IMR-90 (cell line): Measurements from ENCODE around the gene CNTN4. TPM values are rescaled to one million over a fixed set of nuclear protein-coding genes. Genes with fewer than 3 reads are reported as not detected.

Experiments
- ATAC-seq: fragments of 200-7000 bp; cut with Tn5 transposase; 2 replicates; pipeline ENCODE4 v1.9.1; 2020; ENCODE audit warnings: low read depth, mild to moderate bottlenecking, moderate library complexity
- BruUV-seq: library from RNA; stranded (reverse); fragments of 400-500 nt; replicated peaks from 2 replicates; lab custom pipeline; 2021; lab: Mats Ljungman, UMichigan
- CTCF ChIA-PET: fragments of 300-600 bp; formaldehyde crosslinking; extraction: SDS; loops from one replicate; lab custom pipeline; 2021; ENCODE audit warnings: antibody characterized with exemption; lab: Yijun Ruan, JAX
- POLR2A ChIA-PET: fragments of 300-600 bp; sonication (Branson Sonifier 250); formaldehyde crosslinking; loops from one replicate; lab custom pipeline; 2022; ENCODE audit warnings: antibody characterized with exemption; ENCODE audit not compliant: unreplicated experiment; lab: Charles Lee
- DNase-seq: peaks from one replicate; pipeline ENCODE4 v3.0.0; 2013
- H2AFZ ChIP-seq: replicated peaks from 2 replicates; pipeline ENCODE3; 2013; ENCODE audit warnings: low read length, mild to moderate bottlenecking; ENCODE audit not compliant: poor library complexity
- H2AK5ac ChIP-seq: 2 replicates; pipeline ENCODE4 v1.6.1; 2013; ENCODE audit warnings: low read depth, low read length, inconsistent platforms
- H2AK9ac ChIP-seq: replicated peaks from 2 replicates; pipeline ENCODE3; 2013; ENCODE audit warnings: mild to moderate bottlenecking, low read depth, low read length, moderate library complexity; ENCODE audit not compliant: poor library complexity
- H2BK120ac ChIP-seq: 2 replicates; pipeline ENCODE4 v1.6.1; 2013; ENCODE audit warnings: low read depth, low read length, inconsistent platforms
- H2BK15ac ChIP-seq: 3 replicates; pipeline ENCODE4 v1.6.1; 2013; ENCODE audit warnings: low read depth, low read length, inconsistent platforms
- H2BK20ac ChIP-seq: 2 replicates; pipeline ENCODE4 v1.6.1; 2013; ENCODE audit warnings: low read depth, mild to moderate bottlenecking, inconsistent platforms, low read length, moderate library complexity
- H2BK5ac ChIP-seq: 2 replicates; pipeline ENCODE4 v1.6.1; 2013; ENCODE audit warnings: mild to moderate bottlenecking, low read depth, low read length, inconsistent platforms; ENCODE audit not compliant: poor library complexity, severe bottlenecking
- H3K14ac ChIP-seq: replicated peaks from 2 replicates; pipeline ENCODE4 v1.6.1; 2013; ENCODE audit warnings: low read depth, low read length, inconsistent platforms
- H3K18ac ChIP-seq: 2 replicates; pipeline ENCODE4 v1.6.1; 2013; ENCODE audit warnings: low read depth, low read length, control low read depth
- H3K23ac ChIP-seq: 2 replicates; pipeline ENCODE4 v1.6.1; 2013; ENCODE audit warnings: low read depth, low read length, inconsistent platforms
- H3K27ac ChIP-seq: 2 replicates; pipeline ENCODE4 v1.5.1; 2013; ENCODE audit warnings: mild to moderate bottlenecking, control low read depth, low read length; ENCODE audit not compliant: insufficient read depth
- H3K27me3 ChIP-seq: 2 replicates; pipeline ENCODE4 v1.6.1; 2013; ENCODE audit warnings: low read length; ENCODE audit not compliant: control insufficient read depth, insufficient read depth
- H3K36me3 ChIP-seq: 2 replicates; pipeline ENCODE4 v1.6.1; 2013; ENCODE audit warnings: low read length, mixed read lengths; ENCODE audit not compliant: control insufficient read depth, insufficient read depth
- H3K4ac ChIP-seq: 2 replicates; pipeline ENCODE4 v1.6.1; 2013; ENCODE audit warnings: low read depth, low read length, inconsistent platforms
- H3K4me1 ChIP-seq: 2 replicates; pipeline ENCODE4 v1.6.1; 2013; ENCODE audit warnings: low read length, mixed read lengths; ENCODE audit not compliant: control insufficient read depth, insufficient read depth
- H3K4me2 ChIP-seq: 2 replicates; pipeline ENCODE4 v1.6.1; 2013; ENCODE audit warnings: low read depth, mild to moderate bottlenecking, control low read depth, low read length, moderate library complexity
- H3K4me3 ChIP-seq: 2 replicates; pipeline ENCODE4 v1.5.1; 2013; ENCODE audit warnings: low read depth, mild to moderate bottlenecking, control low read depth, low read length, moderate library complexity; ENCODE audit not compliant: insufficient read depth
- H3K56ac ChIP-seq: 2 replicates; pipeline ENCODE4 v1.6.1; 2013; ENCODE audit warnings: low read length, inconsistent platforms; ENCODE audit not compliant: insufficient read depth; ENCODE audit errors: extremely low read depth
- H3K79me1 ChIP-seq, 2 experiments: 2 replicates each; pipeline ENCODE4 v1.6.1; 2013; ENCODE audit warnings: low read length in 2 of 2, inconsistent platforms in 1 of 2, low read depth in 1 of 2
- H3K9ac ChIP-seq: 2 replicates; pipeline ENCODE4 v1.6.1; 2013; ENCODE audit warnings: low read depth, low read length, control low read depth
- H3K9me1 ChIP-seq: 2 replicates; pipeline ENCODE4 v1.6.1; 2013; ENCODE audit warnings: low read length, inconsistent platforms; ENCODE audit not compliant: insufficient read depth
- H3K9me3 ChIP-seq: 2 replicates; pipeline ENCODE4 v1.6.1; 2013; ENCODE audit warnings: low read length; ENCODE audit not compliant: control insufficient read depth, insufficient read depth
- H4K20me1 ChIP-seq: 2 replicates; pipeline ENCODE4 v1.6.1; 2013; ENCODE audit warnings: low read length, inconsistent platforms; ENCODE audit not compliant: insufficient read depth
- H4K5ac ChIP-seq: 2 replicates; pipeline ENCODE4 v1.6.1; 2013; ENCODE audit warnings: mild to moderate bottlenecking, low read depth, low read length, control low read depth
- H4K8ac ChIP-seq, 2 experiments: 2 replicates each; pipeline ENCODE4 v1.6.1; 2013; ENCODE audit warnings: low read depth in 2 of 2, low read length in 2 of 2, control low read depth in 1 of 2, inconsistent platforms in 1 of 2
- H4K91ac ChIP-seq: 2 replicates; pipeline ENCODE4 v1.6.1; 2013; ENCODE audit warnings: low read depth, low read length, inconsistent platforms; ENCODE audit not compliant: insufficient read depth
- CEBPB ChIP-seq: IDR thresholded peaks from 2 replicates; pipeline ENCODE4 v1.6.1; 2012; ENCODE audit warnings: low read depth, low read length, improper control_type of control experiment
- CTCF ChIP-seq: conservative IDR thresholded peaks from 2 replicates; pipeline ENCODE4 v1.5.1; 2012; ENCODE audit warnings: mild to moderate bottlenecking, low read depth, low read length, improper control_type of control experiment
- FOS ChIP-seq: fragments of 150-350 bp; IDR thresholded peaks from 2 replicates; pipeline ENCODE4 v1.6.1; 2016; ENCODE audit warnings: low read depth, low read length
- MAFK ChIP-seq: IDR thresholded peaks from 2 replicates; pipeline ENCODE4 v1.6.1; 2012; ENCODE audit warnings: low read depth, low read length, improper control_type of control experiment
- MAZ ChIP-seq: IDR thresholded peaks from 2 replicates; pipeline ENCODE4 v1.6.1; 2012; ENCODE audit warnings: low read depth, mild to moderate bottlenecking, low read length, improper control_type of control experiment, moderate library complexity, borderline replicate concordance
- MXI1 ChIP-seq: IDR thresholded peaks from 2 replicates; pipeline ENCODE4 v1.6.1; 2012; ENCODE audit warnings: low read depth, mild to moderate bottlenecking, low read length, moderate library complexity, borderline replicate concordance
- NFE2L2 ChIP-seq: fragments of 150-350 bp; IDR thresholded peaks from 2 replicates; pipeline ENCODE4 v1.6.1; 2016; ENCODE audit warnings: low read depth, mild to moderate bottlenecking, low read length
- POLR2A ChIP-seq: IDR thresholded peaks from 2 replicates; pipeline ENCODE4 v1.6.1; 2012; ENCODE audit warnings: mild to moderate bottlenecking, low read depth, low read length
- RCOR1 ChIP-seq: IDR thresholded peaks from 2 replicates; pipeline ENCODE4 v1.6.1; 2012; ENCODE audit warnings: mild to moderate bottlenecking, low read length, improper control_type of control experiment; ENCODE audit not compliant: insufficient replicate concordance
- RFX5 ChIP-seq: IDR thresholded peaks from 2 replicates; pipeline ENCODE4 v1.8.0; 2012; ENCODE audit warnings: low read depth, mild to moderate bottlenecking, low read length, moderate library complexity
- WGBS, 2 experiments: methylation state at CpG; one replicate each; pipeline versions ENCODE4 v1.1.5 to v1.1.7; 2013; ENCODE audit warnings: missing lambda C conversion rate in 2 of 2; ENCODE audit not compliant: insufficient read length in 1 of 2; ENCODE audit errors: extremely low coverage in 2 of 2; 5-methylcytosine and 5-hydroxymethylcytosine counted together
- dilution Hi-C: fragments of 300-500 bp; cut with HindIII; formaldehyde crosslinking; loops from one replicate; pipeline ENCODE4 v1.14.3; 2018; ENCODE audit warnings: low sequenced_read_pairs; ENCODE audit not compliant: unreplicated experiment
- in situ Hi-C: fragments of 300-500 bp; cut with MboI; formaldehyde crosslinking; loops from 3 replicates; pipeline ENCODE4 v1.14.3; 2019; ENCODE audit warnings: low sequenced_read_pairs, inconsistent platforms, mixed read lengths
- intact Hi-C: fragments of 100-400 bp; cut with micrococcal nuclease; formaldehyde crosslinking; loops from 2 replicates; pipeline ENCODE4 v1.10.0; 2022
- polyA plus RNA-seq, 3 experiments: library from polyadenylated mRNA; depleted of rRNA; stranded (reverse); fragments of >200 nt; gene quantifications; 2 replicates each; pipeline ENCODE4 v1.2.3, GENCODE V29; 2012; ENCODE audit warnings: low replicate concordance in 1 of 3
- total RNA-seq: library from RNA; depleted of rRNA; stranded (reverse); fragments of >200 nt; gene quantifications from 2 replicates; pipeline ENCODE4 v1.2.3, GENCODE V29; 2012
- TF ChIP-seq, protein P1 (sequence below): fragments of 150-350 bp; IDR thresholded peaks from 2 replicates; pipeline ENCODE4 v1.6.1; 2016; ENCODE audit warnings: low read depth, mild to moderate bottlenecking, low read length, moderate library complexity, borderline replicate concordance

Gene CNTN4
- total and polyA plus RNA-seq, 2 of the 4 experiments (the other 2 are of a cell fraction), result under 0.01 TPM; not detected in 1

DNA sequence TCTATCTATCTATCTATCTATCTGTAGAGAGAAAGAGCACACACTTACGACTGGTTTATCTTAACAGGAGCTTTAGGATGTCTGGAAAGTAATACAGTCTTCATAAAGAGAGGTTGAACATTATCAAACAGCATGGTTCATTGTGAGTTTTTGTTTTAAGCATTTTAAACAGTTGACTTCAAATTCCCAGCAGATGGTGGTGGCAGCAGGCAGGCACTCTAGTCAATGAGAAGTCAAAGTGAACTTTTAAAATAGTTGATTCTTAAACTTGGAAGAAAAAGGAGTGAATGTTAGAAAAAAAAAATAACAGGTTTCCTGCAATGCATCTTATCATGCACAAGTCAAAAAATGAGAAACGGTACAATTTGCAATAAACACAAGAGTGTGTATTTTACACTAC is 578.8 kb downstream of the CNTN4 start:
- Histone ChIP-seq H3K4me1 (no peaks in the 10 kb centered on the region), H2BK120ac (no peak overlapping the region), H2BK5ac (no peak overlapping the region), H3K18ac (no peak overlapping the region), H2AK5ac (no peak overlapping the region), H3K4ac (no peak overlapping the region), H3K56ac (no peak overlapping the region), H4K8ac (no peak overlapping the region), H3K9ac (no peak overlapping the region), H3K27ac (no peak overlapping the region), H3K9me3 (peaks cover 2% of the 10 kb centered on the region; the same call in 1 of the 2 replicates), H4K91ac (no peak overlapping the region), H3K27me3 (no peaks in the 10 kb centered on the region), H4K5ac (no peak overlapping the region), H4K20me1 (no peaks in the 10 kb centered on the region), H3K4me2 (no peak overlapping the region), H3K14ac (no peak overlapping the region), H3K4me3 (no peak overlapping the region), H2AFZ (no peak overlapping the region), H3K9me1 (no peaks in the 10 kb centered on the region), H3K23ac (no peak overlapping the region), H3K79me1 (no peaks in the 10 kb centered on the region), H2BK15ac (no peak overlapping the region), H2BK20ac (no peak overlapping the region), H2AK9ac (no peak overlapping the region), H3K36me3 (no peaks in the 10 kb centered on the region)
- no CpG with 5 or more reads among the region's 2 CpGs for WGBS, 2 experiments
- intact Hi-C loops, result no loop called here
- no peak for ATAC-seq
- POLR2A ChIA-PET, result no interaction called here
- CTCF ChIA-PET, result no interaction called here
- dilution Hi-C loops, result no loop called here
- no TSS peak for BruUV-seq
- DNase-seq, result no peak
- in situ Hi-C loops, result no loop called here
- no peak for TF ChIP-seq MAZ
- TF ChIP-seq POLR2A, result no peak
- TF ChIP-seq RFX5, result no peak
- TF ChIP-seq MAFK, result no peak
- no peak for TF ChIP-seq CEBPB
- TF ChIP-seq RCOR1, result no peak
- no peak for TF ChIP-seq FOS
- no peak for TF ChIP-seq NFE2L2
- TF ChIP-seq, protein P1, sequence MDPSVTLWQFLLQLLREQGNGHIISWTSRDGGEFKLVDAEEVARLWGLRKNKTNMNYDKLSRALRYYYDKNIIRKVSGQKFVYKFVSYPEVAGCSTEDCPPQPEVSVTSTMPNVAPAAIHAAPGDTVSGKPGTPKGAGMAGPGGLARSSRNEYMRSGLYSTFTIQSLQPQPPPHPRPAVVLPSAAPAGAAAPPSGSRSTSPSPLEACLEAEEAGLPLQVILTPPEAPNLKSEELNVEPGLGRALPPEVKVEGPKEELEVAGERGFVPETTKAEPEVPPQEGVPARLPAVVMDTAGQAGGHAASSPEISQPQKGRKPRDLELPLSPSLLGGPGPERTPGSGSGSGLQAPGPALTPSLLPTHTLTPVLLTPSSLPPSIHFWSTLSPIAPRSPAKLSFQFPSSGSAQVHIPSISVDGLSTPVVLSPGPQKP, result no peak
- no peak for TF ChIP-seq CTCF
- no peak for TF ChIP-seq MXI1
